ENCODE measurements around the gene IFFO2.
"Not testable (repeated sequence)": the region's sequence is repeated elsewhere in the genome, so short reads cannot be mapped to it uniquely, and the experiment has no call there.

IFFO2 gene

GRCh38 chr1:18872071-18872611, 84.3 kb downstream of the IFFO2 start:
- H3K4me1 ChIP-seq (ENCODE audit: insufficient read depth, low read length, severe bottlenecking) = no peaks in the 10 kb centered on the region
- TF ChIP-seq CTCF (IDR thresholded peaks at IDR 0.05; ENCODE audit: low read length) (no peak), EZH2 (IDR thresholded peaks at IDR 0.05; ENCODE audit: borderline replicate concordance, low read length) (no peak)
- no peaks in the 10 kb centered on the region for H3K27me3 ChIP-seq (ENCODE audit: insufficient read depth, low read length)
- no peak overlapping the region for H3K4me2 ChIP-seq (ENCODE audit: low read length)
- no peaks in the 10 kb centered on the region for H3K9me3 ChIP-seq (ENCODE audit: low read length)
- no peak overlapping the region for H3K9ac ChIP-seq (ENCODE audit: low read length)
- H2AFZ ChIP-seq (ENCODE audit: low read length) = no peak overlapping the region
- H3K27ac ChIP-seq (ENCODE audit: low read depth, low read length, poor library complexity, severe bottlenecking) = no peak overlapping the region
- no peaks in the 10 kb centered on the region for H4K20me1 ChIP-seq (ENCODE audit: insufficient read depth, low read length)
- H3F3A ChIP-seq (ENCODE audit: insufficient read depth, low read length) = no peaks in the 10 kb centered on the region
- H3K4me3 ChIP-seq (ENCODE audit: low read depth, low read length, poor library complexity, severe bottlenecking) = no peak overlapping the region
- H3K9me2 ChIP-seq (ENCODE audit: low read depth, low read length) = no peaks in the 10 kb centered on the region
- no peaks in the 10 kb centered on the region for H3K36me3 ChIP-seq (ENCODE audit: insufficient read depth, low read length)
- no peaks in the 10 kb centered on the region for H3K79me2 ChIP-seq (ENCODE audit: insufficient read depth, low read length)

- Histone ChIP-seq H2AFZ (ENCODE audit: low read length) (no peak overlapping the region), H3K4me1 (ENCODE audit: insufficient read depth, low read length, severe bottlenecking) (no peaks in the 10 kb centered on the region), H3K27ac (ENCODE audit: low read depth, low read length, poor library complexity, severe bottlenecking) (no peak overlapping the region), H3K27me3 (ENCODE audit: insufficient read depth, low read length) (no peaks in the 10 kb centered on the region), H3K4me3 (ENCODE audit: low read depth, low read length, poor library complexity, severe bottlenecking) (no peak overlapping the region), H4K20me1 (ENCODE audit: insufficient read depth, low read length) (no peaks in the 10 kb centered on the region), H3K79me2 (ENCODE audit: insufficient read depth, low read length) (no peaks in the 10 kb centered on the region), H3K9ac (ENCODE audit: low read length) (no peak overlapping the region), H3K4me2 (ENCODE audit: low read length) (no peak overlapping the region), H3F3A (ENCODE audit: insufficient read depth, low read length) (no peaks in the 10 kb centered on the region), H3K9me3 (ENCODE audit: low read length) (no peaks in the 10 kb centered on the region), H3K36me3 (ENCODE audit: insufficient read depth, low read length) (no peaks in the 10 kb centered on the region), H3K9me2 (ENCODE audit: low read depth, low read length) (no peaks in the 10 kb centered on the region)
- TF ChIP-seq CTCF (IDR thresholded peaks at IDR 0.05; ENCODE audit: low read length) (no peak), EZH2 (IDR thresholded peaks at IDR 0.05; ENCODE audit: borderline replicate concordance, low read length) (no peak)
Observed at GRCh38 chr1:18871401-18872070, 84.9 kb downstream of the IFFO2 start.

GRCh38 chr1:18870957-18871356, 85.5 kb downstream of the IFFO2 start:
- TF ChIP-seq EZH2 (IDR thresholded peaks at IDR 0.05; ENCODE audit: borderline replicate concordance, low read length) (no peak), CTCF (IDR thresholded peaks at IDR 0.05; ENCODE audit: low read length) (no peak)
- H3K4me1 ChIP-seq (ENCODE audit: insufficient read depth, low read length, severe bottlenecking) = no peaks in the 10 kb centered on the region
- no peak overlapping the region for H3K4me2 ChIP-seq (ENCODE audit: low read length)
- no peaks in the 10 kb centered on the region for H3K36me3 ChIP-seq (ENCODE audit: insufficient read depth, low read length)
- H3K27me3 ChIP-seq (ENCODE audit: insufficient read depth, low read length) = no peaks in the 10 kb centered on the region
- H3K27ac ChIP-seq (ENCODE audit: low read depth, low read length, poor library complexity, severe bottlenecking) = no peak overlapping the region
- H3K9me3 ChIP-seq (ENCODE audit: low read length) = no peaks in the 10 kb centered on the region
- H4K20me1 ChIP-seq (ENCODE audit: insufficient read depth, low read length) = no peaks in the 10 kb centered on the region
- H3K4me3 ChIP-seq (ENCODE audit: low read depth, low read length, poor library complexity, severe bottlenecking) = no peak overlapping the region
- H3F3A ChIP-seq (ENCODE audit: insufficient read depth, low read length) = no peaks in the 10 kb centered on the region
- no peaks in the 10 kb centered on the region for H3K79me2 ChIP-seq (ENCODE audit: insufficient read depth, low read length)
- H2AFZ ChIP-seq (ENCODE audit: low read length) = no peak overlapping the region
- H3K9me2 ChIP-seq (ENCODE audit: low read depth, low read length) = no peaks in the 10 kb centered on the region
- no peak overlapping the region for H3K9ac ChIP-seq (ENCODE audit: low read length)

- H3K27ac ChIP-seq (ENCODE audit: low read depth, low read length, poor library complexity, severe bottlenecking); H3K9me3 ChIP-seq (ENCODE audit: low read length); H3K27me3 ChIP-seq (ENCODE audit: insufficient read depth, low read length); H3K36me3 ChIP-seq (ENCODE audit: insufficient read depth, low read length); H3K9me2 ChIP-seq (ENCODE audit: low read depth, low read length); H3K4me3 ChIP-seq (ENCODE audit: low read depth, low read length, poor library complexity, severe bottlenecking); H3F3A ChIP-seq (ENCODE audit: insufficient read depth, low read length); H3K79me2 ChIP-seq (ENCODE audit: insufficient read depth, low read length); H3K4me1 ChIP-seq (ENCODE audit: insufficient read depth, low read length, severe bottlenecking); H2AFZ ChIP-seq (ENCODE audit: low read length); H4K20me1 ChIP-seq (ENCODE audit: insufficient read depth, low read length); H3K9ac ChIP-seq (ENCODE audit: low read length); H3K4me2 ChIP-seq (ENCODE audit: low read length): not testable (repeated sequence)
Observed at GRCh38 chr1:18870595-18870865, 85.9 kb downstream of the IFFO2 start.

All from OCI-LY1 (cell line).